Stimulated activated CD8-positive, alpha-beta memory T cell treated with anti-CD3 and anti-CD28 coated beads, Interleukin-7, amount 100 ng/mL, for 4 hours (primary cell): ENCODE data around the gene SMARCA4.
"Not testable (repeated sequence)": the region's sequence is repeated elsewhere in the genome, so short reads cannot be mapped to it uniquely, and the experiment has no call there.

Experiments
- DNase-seq, 2 donors: peaks; one replicate each; pipeline ENCODE4 v3.0.0-alpha.2; 2020; ENCODE audit warnings: low read depth in 2 of 2

The SMARCA4 gene

DNA sequence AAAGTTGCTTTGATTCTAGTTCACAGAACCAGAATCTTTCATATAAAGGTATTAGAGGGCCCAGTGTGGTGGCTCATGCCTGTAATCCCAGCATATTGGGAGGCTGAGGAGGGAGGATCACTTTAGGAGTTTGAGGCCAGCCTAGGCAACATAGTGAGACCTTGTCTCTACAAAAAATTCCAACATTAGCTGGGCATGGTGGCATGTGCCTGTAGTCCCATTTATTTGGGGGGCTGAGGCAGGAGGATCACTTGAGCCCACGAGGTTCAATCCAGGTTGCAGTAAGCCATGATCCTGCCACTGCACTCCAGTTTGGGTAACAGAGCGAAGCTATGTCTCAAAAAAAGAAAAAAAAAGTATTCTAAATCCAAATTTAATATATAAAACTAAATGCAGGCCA is 137.5 kb downstream of the SMARCA4 start:
- DNase-seq: no peak

DNA sequence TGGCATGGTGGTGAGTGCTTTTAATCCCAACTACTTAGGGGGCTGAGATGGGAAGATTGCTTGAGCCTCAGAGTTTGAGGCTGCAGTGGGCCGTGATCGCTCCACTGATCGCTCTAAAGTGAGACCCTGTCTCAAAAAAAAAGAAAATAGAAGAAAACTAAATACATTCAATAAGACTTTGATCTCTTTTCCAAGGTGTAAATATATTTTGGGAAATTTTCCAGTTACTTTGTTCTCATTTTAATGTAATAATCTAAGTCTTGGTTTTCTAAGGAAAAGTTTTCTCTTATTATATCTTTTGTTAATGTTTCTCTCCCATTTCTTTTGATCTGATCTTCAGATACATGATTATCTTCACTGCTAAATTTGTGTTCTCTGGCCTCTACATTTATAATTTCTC is 138.0 kb downstream of the SMARCA4 start:
- no peak for DNase-seq

DNA sequence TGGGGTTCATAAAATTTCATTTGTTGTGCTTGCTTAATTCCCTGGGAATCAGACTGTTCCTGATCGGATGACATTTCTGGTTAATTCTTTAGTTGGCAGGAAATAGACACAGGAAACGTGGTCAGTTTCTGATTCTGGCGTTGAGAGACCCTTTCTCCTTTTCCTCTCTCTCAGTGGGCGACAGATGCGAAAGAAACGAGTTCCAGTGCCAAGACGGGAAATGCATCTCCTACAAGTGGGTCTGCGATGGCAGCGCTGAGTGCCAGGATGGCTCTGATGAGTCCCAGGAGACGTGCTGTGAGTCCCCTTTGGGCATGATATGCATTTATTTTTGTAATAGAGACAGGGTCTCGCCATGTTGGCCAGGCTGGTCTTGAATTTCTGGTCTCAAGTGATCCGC is 139.2 kb downstream of the SMARCA4 start:
- no peak for DNase-seq

DNA sequence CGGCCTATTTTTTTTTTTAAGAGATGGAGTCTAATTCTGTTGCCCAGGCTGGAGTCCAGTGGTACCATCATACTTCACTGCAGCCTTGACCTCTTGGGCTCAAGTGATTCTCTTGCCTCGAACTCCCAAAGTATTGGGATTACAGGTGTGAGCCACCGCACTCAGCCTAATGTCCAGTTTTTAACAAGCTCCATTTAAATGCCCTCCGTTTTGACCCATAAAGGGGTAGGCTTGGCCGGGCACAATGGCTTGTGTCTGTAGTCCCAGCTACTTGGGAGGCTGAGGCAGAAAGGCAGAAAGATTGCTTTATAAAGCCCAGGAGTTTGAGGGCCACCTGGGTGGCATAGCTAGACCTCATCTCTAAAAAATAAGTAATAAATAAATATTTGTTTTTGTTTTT is 140.2 kb downstream of the SMARCA4 start:
- no peak for DNase-seq

DNA sequence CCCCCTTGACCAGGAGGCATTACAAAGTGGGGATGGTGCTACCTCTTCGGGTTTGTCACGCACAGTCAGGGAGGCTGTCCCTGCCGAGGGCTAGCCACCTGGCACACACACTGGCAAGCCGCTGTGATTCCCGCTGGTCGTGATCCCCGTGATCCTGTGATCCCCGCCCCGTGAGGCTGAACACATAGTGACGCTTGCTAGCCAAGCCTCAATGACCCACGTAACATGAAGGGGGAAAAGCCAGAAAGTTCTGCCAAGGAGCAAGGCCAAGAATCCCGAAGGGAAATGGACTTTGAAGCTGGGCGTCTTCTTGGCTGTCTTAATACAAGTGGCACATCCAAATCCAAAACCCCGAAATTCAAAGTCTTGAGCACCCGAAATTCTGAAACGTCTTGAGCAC is 142.1 kb downstream of the SMARCA4 start:
- no peak for DNase-seq

DNA sequence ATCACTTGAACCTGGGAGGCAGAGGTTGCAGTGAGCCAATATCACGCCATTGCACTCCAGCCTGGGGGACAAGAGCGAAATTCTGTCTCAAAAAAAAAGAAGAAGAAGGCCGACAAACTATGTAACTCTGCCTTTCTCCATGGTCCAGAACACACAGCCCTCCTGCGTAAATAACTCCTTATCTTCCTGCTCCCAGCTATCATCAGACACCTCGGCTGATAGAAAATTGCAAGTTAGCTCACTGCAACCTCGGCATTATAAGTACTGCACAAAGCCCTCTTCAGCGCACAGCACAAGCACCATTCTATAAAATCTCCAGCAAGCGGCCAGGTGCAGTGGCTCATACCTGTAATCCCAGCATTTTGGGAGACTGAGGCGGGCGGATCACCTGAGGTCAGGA is 142.8 kb downstream of the SMARCA4 start:
- DNase-seq: not testable (repeated sequence)

DNA sequence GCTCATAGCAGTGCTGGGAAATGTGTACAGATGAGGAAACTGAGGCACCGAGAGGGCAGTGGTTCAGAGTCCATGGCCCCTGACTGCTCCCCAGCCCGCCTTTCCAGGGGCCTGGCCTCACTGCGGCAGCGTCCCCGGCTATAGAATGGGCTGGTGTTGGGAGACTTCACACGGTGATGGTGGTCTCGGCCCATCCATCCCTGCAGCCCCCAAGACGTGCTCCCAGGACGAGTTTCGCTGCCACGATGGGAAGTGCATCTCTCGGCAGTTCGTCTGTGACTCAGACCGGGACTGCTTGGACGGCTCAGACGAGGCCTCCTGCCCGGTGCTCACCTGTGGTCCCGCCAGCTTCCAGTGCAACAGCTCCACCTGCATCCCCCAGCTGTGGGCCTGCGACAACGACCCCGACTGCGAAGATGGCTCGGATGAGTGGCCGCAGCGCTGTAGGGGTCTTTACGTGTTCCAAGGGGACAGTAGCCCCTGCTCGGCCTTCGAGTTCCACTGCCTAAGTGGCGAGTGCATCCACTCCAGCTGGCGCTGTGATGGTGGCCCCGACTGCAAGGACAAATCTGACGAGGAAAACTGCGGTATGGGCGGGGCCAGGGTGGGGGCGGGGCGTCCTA is 144.3 kb downstream of the SMARCA4 start:
- no peak for DNase-seq

DNA sequence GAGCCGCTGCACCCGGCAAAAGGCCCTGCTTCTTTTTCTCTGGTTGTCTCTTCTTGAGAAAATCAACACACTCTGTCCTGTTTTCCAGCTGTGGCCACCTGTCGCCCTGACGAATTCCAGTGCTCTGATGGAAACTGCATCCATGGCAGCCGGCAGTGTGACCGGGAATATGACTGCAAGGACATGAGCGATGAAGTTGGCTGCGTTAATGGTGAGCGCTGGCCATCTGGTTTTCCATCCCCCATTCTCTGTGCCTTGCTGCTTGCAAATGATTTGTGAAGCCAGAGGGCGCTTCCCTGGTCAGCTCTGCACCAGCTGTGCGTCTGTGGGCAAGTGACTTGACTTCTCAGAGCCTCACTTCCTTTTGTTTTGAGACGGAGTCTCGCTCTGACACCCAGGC is 145.6 kb downstream of the SMARCA4 start:
- no peak for DNase-seq

DNA sequence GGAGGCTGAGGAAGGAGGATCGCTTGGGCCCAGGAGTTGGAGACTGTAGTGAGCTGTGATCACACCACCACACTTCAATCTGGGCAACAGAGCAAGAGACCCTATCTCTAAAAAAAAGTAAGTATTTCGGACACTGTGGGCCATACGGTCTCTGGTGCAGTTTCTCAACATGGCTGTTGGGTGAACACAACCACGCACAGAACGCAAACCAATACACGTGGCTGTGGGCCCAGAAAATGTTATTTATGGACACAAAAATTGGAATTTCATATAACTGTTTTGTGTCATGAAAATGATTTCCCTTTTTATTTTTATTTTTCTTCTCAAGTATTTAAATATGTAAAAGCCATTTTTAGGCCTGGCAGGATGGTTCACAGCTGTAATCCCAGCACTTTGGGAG is 147.9 kb downstream of the SMARCA4 start:
- no peak for DNase-seq

DNA sequence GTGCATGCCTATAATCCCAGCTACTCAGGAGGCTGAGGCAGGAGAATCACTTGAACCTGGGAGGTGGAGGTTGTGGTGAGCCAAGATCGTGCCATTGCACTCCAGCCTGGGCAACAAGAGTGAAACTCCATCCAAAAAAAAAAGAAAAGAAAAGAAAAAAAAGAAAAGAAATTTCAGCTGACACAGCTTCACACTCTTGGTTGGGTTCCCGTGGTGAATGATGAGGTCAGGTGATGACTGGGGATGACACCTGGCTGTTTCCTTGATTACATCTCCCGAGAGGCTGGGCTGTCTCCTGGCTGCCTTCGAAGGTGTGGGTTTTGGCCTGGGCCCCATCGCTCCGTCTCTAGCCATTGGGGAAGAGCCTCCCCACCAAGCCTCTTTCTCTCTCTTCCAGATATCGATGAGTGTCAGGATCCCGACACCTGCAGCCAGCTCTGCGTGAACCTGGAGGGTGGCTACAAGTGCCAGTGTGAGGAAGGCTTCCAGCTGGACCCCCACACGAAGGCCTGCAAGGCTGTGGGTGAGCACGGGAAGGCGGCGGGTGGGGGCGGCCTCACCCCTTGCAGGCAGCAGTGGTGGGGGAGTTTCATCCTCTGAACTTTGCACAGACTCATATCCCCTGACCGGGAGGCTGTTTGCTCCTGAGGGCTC is 150.4 kb downstream of the SMARCA4 start:
- DNase-seq: no peak

DNA sequence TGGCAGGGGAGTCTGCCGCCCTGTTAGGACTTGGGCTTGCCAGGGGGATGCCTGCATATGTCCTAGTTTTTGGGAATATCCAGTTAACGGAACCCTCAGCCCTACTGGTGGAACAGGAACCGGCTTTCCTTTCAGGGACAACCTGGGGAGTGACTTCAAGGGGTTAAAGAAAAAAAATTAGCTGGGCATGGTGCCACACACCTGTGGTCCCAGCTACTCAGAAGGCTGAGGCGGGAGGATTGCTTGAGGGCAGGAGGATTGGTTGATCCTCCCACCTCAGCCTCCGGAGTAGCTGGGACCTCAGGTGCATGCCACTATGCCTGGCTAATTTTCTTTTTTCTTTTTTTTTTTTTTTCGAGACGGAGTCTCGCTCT is 150.9 kb downstream of the SMARCA4 start:
- no peak for DNase-seq
